HL-60/S4 treated with retinoic acid at 250 ng/mL for 4 days and 3 days (cell line): ENCODE measurements around the gene CELF4.
"Not testable (repeated sequence)": the region's sequence is repeated elsewhere in the genome, so short reads cannot be mapped to it uniquely, and the experiment has no call there.

Experiments used
- in situ Hi-C: fragments of 300-500 bp; cut with MboI; formaldehyde crosslinking; loops from 2 replicates; pipeline ENCODE4 v1.7.0; 2022; ENCODE audit warnings: low sequenced_read_pairs

The CELF4 gene

GRCh38 chr18:37375181-37375580 lies 190.4 kb downstream of the CELF4 start:
- in situ Hi-C loops: no loop called here

GRCh38 chr18:37368110-37368954 lies 197.3 kb downstream of the CELF4 start:
- in situ Hi-C loops: no loop called here

DNA sequence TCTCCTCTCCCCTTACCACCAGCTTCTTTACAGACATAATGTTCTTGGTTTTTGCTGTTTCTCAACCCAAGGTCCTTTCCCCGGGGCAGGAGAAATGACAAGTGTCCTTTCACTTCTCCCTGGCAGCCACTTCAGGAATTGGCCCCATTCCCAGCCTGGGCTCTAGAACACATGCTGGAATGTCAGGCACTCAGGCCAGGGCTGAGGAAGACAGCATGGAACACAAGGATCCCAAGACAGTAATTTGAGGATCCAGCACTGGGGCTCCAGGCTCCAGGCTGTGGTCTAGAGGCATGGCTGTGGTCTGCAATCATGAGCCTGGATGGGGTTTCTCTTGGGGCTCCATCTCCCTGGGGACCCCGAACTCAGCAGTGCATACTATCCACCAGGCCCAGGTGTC lies 201.4 kb downstream of the CELF4 start:
- in situ Hi-C loops: no loop called here

DNA sequence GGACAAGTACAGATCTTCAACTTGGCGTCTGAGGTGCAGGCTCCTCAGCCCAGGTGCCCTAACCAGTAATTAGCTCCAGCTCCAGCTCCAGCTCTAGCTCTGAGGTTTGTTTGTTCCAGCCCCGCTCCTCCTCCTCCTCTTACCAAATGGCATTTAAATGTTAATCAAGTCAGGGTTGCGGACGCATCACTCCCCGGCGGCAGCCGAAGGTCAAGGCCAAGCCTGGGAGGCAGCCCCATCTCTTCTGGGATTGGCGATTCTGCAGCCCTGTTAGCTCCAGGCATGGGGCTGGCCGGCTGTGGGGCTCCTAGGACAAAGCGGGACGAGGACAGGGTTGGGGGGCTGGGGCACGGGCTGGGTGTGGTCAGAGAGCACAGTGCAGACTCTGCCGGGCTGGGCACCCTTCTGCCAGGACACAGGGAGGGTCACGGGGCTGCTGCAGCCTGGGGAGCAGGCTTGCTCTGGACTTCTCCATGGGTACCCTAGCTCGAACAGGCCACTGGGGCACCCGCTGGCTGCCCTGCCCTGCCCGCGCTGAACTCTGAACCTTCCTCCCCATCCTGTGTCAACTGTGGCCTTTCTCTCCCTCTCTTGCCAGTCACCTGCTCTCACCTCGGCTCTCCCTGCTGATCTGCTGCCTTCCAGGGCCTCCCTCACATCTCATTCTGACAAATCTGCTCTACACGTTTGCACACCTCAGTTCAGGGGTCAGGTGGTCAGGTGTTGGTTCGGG lies 203.3 kb downstream of the CELF4 start:
- in situ Hi-C loops: no loop called here

GRCh38 chr18:37361335-37362157 lies 204.1 kb downstream of the CELF4 start:
- in situ Hi-C loops: no loop called here

- in situ Hi-C loops: not testable (repeated sequence)
Measured at GRCh38 chr18:37358061-37358460, 207.5 kb downstream of the CELF4 start.

- in situ Hi-C loops: no loop called here
Measured at GRCh38 chr18:37355772-37356171, 209.8 kb downstream of the CELF4 start.

GRCh38 chr18:37351110-37351509 lies 214.5 kb downstream of the CELF4 start:
- in situ Hi-C loops: no loop called here

DNA sequence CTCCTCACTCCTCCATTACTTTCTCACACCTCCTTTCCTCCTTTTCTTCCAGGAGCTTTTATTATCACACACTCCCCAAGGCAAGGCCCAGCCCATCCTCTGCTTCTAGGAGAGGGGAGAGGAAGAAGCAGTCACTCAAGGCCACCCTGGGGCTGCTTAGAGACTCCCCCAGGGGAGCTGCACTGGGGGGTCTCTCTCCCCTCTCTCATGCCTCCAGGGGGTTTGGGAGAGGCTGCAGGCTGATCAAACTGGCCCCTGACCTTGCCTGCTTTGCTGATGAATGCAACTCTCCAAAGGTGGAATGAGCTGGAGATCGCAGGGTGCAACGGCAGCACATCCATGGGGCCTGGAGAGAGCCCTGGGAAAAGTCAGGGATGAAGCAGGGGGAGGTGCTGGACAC lies 216.9 kb downstream of the CELF4 start:
- in situ Hi-C loops: no loop called here

GRCh38 chr18:37346048-37346447 lies 219.6 kb downstream of the CELF4 start:
- in situ Hi-C loops: no loop called here

DNA sequence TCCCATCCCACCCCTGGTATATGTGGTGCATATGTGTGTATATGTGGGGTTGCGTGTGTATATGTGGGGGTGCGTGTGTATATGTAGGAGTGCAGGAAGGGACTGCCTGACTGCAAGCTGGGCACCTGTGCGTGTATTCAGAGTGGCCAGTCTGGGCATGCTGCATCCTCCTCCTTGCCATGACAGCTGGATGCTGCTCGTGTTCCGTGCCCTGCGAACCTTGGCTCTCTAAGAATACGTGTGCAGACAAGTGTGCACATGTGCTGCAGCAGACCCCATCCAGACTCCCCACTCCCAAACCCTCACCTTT lies 222.1 kb downstream of the CELF4 start:
- in situ Hi-C loops: no loop called here

DNA sequence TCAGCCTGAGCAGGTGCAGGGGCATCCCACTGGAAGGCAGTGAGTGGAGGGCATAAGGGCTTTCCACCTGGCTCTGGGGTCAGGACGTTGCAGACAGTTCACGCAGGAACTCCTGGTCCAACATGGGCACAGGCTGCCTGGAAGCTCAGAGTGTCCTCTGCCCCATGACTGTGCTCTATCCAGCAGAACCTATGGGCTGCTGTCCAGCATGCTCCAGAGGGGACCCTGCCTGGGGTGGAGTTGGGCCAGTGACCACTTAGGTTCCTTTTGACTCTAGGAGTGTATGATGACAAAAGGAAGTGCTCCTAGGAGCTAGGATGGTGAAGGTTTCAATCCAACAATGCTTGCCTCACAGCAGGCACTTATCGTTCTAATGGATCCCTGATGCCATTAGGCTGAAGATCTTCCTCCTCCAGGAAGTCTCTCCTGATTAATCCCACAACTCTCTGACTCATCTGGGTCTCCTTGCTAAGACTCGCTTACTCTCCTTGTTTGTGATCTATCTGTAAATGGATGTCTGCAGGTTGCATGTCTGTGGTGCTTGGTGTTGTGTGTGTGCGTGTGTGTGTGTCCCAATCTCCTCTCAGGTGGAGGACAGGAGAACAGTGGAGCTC lies 224.0 kb downstream of the CELF4 start:
- in situ Hi-C loops: no loop called here

GRCh38 chr18:37341016-37341415 lies 224.6 kb downstream of the CELF4 start:
- in situ Hi-C loops: no loop called here

GRCh38 chr18:37339701-37340215 lies 225.8 kb downstream of the CELF4 start:
- in situ Hi-C loops: no loop called here

DNA sequence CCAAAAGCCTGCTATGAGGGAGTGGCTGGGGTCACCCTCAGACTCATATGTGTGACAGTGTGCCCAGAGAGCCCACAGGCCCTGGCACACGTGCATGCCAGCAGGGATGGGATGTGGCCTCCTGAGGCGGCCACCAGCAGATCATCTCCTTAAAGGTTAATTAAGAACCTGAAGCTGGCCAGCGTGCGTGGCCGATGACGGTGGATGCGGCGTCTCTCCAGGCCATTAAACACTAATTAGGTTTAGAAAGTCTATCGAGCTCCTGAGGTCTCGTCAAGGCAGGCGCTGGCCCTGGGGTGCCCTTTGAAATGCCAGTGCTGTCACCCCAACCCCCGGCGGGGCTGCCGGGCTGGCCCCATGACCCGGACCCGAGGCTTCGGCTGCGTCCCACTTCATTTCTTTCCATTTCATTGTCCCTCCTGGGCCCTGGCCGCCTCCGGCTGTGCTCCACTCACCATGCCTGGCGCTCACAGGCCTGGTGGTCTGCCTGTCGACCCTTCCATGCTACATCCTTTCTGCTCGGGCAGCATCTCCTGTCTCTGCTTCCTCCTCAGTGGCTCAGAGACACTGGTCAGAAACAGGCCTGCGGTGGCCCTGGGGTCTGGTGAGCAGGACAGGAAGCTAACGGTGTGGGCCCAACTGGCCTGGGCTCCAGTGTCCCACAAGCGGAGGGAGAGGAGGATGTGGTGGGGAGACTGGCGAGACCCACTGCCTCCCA lies 228.9 kb downstream of the CELF4 start:
- in situ Hi-C loops: no loop called here

- in situ Hi-C loops: no loop called here
Measured at GRCh38 chr18:37335409-37335736, 230.2 kb downstream of the CELF4 start.

GRCh38 chr18:37334631-37335408 lies 230.8 kb downstream of the CELF4 start:
- in situ Hi-C loops: no loop called here

- in situ Hi-C loops: no loop called here
Measured at GRCh38 chr18:37332628-37333420, 232.8 kb downstream of the CELF4 start.

DNA sequence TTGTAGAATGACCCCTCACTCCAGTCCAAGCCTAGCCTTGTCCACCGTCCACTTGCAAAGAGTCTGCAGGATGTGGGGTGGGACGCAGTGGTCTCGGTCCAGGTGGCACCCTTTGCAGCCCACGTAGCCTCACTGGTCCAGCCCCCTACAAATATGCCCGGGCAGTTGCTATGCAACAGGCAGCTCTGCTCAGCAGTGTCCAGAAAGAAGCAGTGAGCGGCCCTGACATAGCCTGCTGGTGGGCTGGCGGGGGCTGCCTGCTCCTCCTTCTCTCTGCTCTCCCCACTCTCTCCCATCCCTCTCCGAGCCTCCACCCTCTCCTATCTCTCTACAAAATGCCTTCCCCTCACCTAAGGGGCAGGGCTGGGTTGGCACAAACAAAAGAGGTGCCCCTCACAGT lies 233.4 kb downstream of the CELF4 start:
- in situ Hi-C loops: no loop called here
